Uterus (tissue), 2 donors: Measurements from ENCODE around the gene XDH.

ENCODE experiments used
- CTCF ChIP-seq, 4 experiments: fragments of 200-600 bp in 2 of 4; fragments of 450-650 bp in 2 of 4; sonication (generic) in 2 of 4; IDR thresholded peaks; one replicate each; pipeline ENCODE4 v1.5.1; 2016 to 2019; ENCODE audit warnings: antibody characterized with exemption in 4 of 4, mild to moderate bottlenecking in 2 of 4, moderate library complexity in 1 of 4
- POLR2A ChIP-seq, 2 donors: fragments of 450-650 bp; IDR thresholded peaks; one replicate each; pipeline ENCODE4 v1.6.1; 2016; ENCODE audit warnings: antibody characterized with exemption in 2 of 2, mild to moderate bottlenecking in 1 of 2, moderate library complexity in 1 of 2

DNA sequence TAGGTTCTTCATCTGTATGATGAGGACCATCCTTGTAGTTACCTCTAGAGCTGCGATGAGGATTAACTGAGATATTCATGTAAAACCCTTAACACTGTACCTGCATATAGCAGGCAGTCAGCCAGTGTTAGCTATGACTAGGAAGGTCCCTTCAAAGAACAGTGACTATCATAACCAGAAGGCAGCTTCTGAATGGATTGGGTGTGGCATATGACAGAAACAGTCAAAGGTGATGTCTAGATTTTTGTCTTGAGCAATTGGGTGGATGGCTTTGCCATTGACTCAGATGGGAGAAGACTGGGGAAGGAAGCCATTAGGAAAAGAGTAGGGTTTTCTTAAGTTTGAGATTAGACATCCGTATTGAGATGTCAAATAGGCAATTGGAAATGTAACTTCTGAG lies 15.7 kb downstream of the XDH start:
- TF ChIP-seq POLR2A (IDR thresholded peaks at IDR 0.05), result no peak
- TF ChIP-seq CTCF (IDR thresholded peaks at IDR 0.05), result no peak
